Body of pancreas (tissue), 4 donors: Measurements from ENCODE around the gene MBD3L4. TPM values are rescaled to one million over a fixed set of nuclear protein-coding genes. Genes with fewer than 3 reads are reported as not detected.
"Not testable (repeated sequence)": the region's sequence is repeated elsewhere in the genome, so short reads cannot be mapped to it uniquely, and the experiment has no call there.

Experiments used
- ATAC-seq: fragments of 150-250 bp; one replicate; pipeline ENCODE4 v1.9.1; 2016
- DNase-seq, 4 donors: peaks; one replicate each; pipeline ENCODE4 v3.0.0-alpha.2; 2019
- H3K27ac ChIP-seq, 4 donors: fragments of 200-600 bp; sonication (generic); 1 replicate in 3 of 4; 2 replicates in 1 of 4; pipeline versions ENCODE4 v1.5.1 to v1.6.1; 2016 to 2019; ENCODE audit warnings: mild to moderate bottlenecking in 1 of 4, mixed read lengths in 1 of 4, moderate library complexity in 1 of 4
- H3K27me3 ChIP-seq, 2 donors: fragments of 200-600 bp; sonication (generic); one replicate each; pipeline ENCODE4 v1.6.0; 2016; ENCODE audit warnings: mild to moderate bottlenecking in 1 of 2
- H3K36me3 ChIP-seq, 2 donors: fragments of 200-600 bp; sonication (generic); replicated peaks in 1 of 2; 2 replicates each; pipeline ENCODE4 v1.5.1; 2016; ENCODE audit warnings: low read depth in 2 of 2; ENCODE audit not compliant: insufficient read depth in 1 of 2
- H3K4me1 ChIP-seq: fragments of 200-600 bp; sonication (generic); one replicate; pipeline ENCODE4 v1.6.0; 2016
- H3K4me3 ChIP-seq, 2 donors: fragments of 200-600 bp; sonication (generic); 1 replicate in 1 of 2; 2 replicates in 1 of 2; pipeline ENCODE4 v1.5.1; 2016 to 2019
- H3K9me3 ChIP-seq, 3 donors: fragments of 200-600 bp; sonication (generic); 1 replicate in 2 of 3; 2 replicates in 1 of 3; pipeline ENCODE4 v1.5.1; 2016
- CTCF ChIP-seq, 7 experiments: fragments of 450-650 bp in 4 of 7; fragments of 200-600 bp in 3 of 7; sonication (generic) in 3 of 7; IDR thresholded peaks; one replicate each; pipeline ENCODE4 v1.5.1; 2016 to 2019; ENCODE audit warnings: antibody characterized with exemption in 7 of 7
- POLR2A ChIP-seq, 3 donors: fragments of 450-650 bp; IDR thresholded peaks; one replicate each; pipeline ENCODE4 v1.6.1; 2016; ENCODE audit warnings: antibody characterized with exemption in 3 of 3, mild to moderate bottlenecking in 2 of 3
- WGBS, 2 donors: methylation state at CpG; one replicate each; pipeline ENCODE4 v1.1.5; 2017; 5-methylcytosine and 5-hydroxymethylcytosine counted together
- intact Hi-C: fragments of 100-400 bp; cut with DNase I; formaldehyde crosslinking; loops from one replicate; pipeline ENCODE4 v1.15.1; 2023
- total RNA-seq, 2 donors: library from RNA; depleted of rRNA; stranded (reverse); fragments of >200 nt; gene quantifications; one replicate each; pipeline ENCODE4 v1.1.0, GENCODE V29; 2016

Gene MBD3L4
- total RNA-seq, 2 donors from 2014 or later, result not detected

GRCh38 chr19:7052896-7053295, 12.9 kb upstream of the MBD3L4 start:
- 91 to 93% methylated on average over 7 of the region's 7 CpGs for WGBS, 2 donors
- H3K4me1 ChIP-seq, H3K27ac ChIP-seq, ATAC-seq, H3K27me3 ChIP-seq, H3K9me3 ChIP-seq, H3K36me3 ChIP-seq, DNase-seq, intact Hi-C loops, H3K4me3 ChIP-seq: not testable (repeated sequence)

GRCh38 chr19:7051421-7051820, 11.4 kb upstream of the MBD3L4 start:
- intact Hi-C loops, H3K36me3 ChIP-seq, DNase-seq, H3K4me1 ChIP-seq, ATAC-seq, H3K27me3 ChIP-seq, H3K27ac ChIP-seq, H3K9me3 ChIP-seq, H3K4me3 ChIP-seq: not testable (repeated sequence)
- 75% methylated on average over 3 of the region's 5 CpGs; no CpG with 5 or more reads in 1 of the 2 donors for WGBS, 2 donors

- H3K4me3 ChIP-seq, DNase-seq, H3K27ac ChIP-seq, H3K9me3 ChIP-seq, H3K27me3 ChIP-seq, H3K4me1 ChIP-seq, intact Hi-C loops, H3K36me3 ChIP-seq, ATAC-seq: not testable (repeated sequence)
- WGBS, 2 donors, result no CpG with 5 or more reads among the region's 7 CpGs
Measured at GRCh38 chr19:7049021-7049420, 9.0 kb upstream of the MBD3L4 start, which contains the start of gene MBD3L2. TSS of gene MBD3L2 (plus strand) at chr19:7049321. CDS start at chr19:7049374, 53 bp downstream.

- DNase-seq, H3K9me3 ChIP-seq, intact Hi-C loops, H3K36me3 ChIP-seq, H3K4me3 ChIP-seq, H3K4me1 ChIP-seq, ATAC-seq, H3K27ac ChIP-seq, H3K27me3 ChIP-seq: not testable (repeated sequence)
- no CpG with 5 or more reads among the region's 2 CpGs for WGBS, 2 donors
Measured at GRCh38 chr19:7041563-7041962, 1.6 kb upstream of the MBD3L4 start.

GRCh38 chr19:7030278-7030677, 9.7 kb downstream of the MBD3L4 start, which contains the start of gene MBD3L5:
TSS of gene MBD3L5 (plus strand) at chr19:7030578. CDS start at chr19:7030612, 34 bp downstream.
- H3K27ac ChIP-seq, H3K4me3 ChIP-seq, H3K9me3 ChIP-seq, DNase-seq, H3K4me1 ChIP-seq, ATAC-seq, intact Hi-C loops, H3K27me3 ChIP-seq, H3K36me3 ChIP-seq: not testable (repeated sequence)
- WGBS, 2 donors, result 49% methylated on average over 2 of the region's 9 CpGs; no CpG with 5 or more reads in 1 of the 2 donors

- WGBS, 2 donors, result no CpG with 5 or more reads among the region's 1 CpG
- H3K36me3 ChIP-seq, H3K27ac ChIP-seq, ATAC-seq, intact Hi-C loops, H3K4me1 ChIP-seq, DNase-seq, H3K9me3 ChIP-seq, H3K4me3 ChIP-seq, H3K27me3 ChIP-seq: not testable (repeated sequence)
Measured at GRCh38 chr19:7028790-7029189, 11.2 kb downstream of the MBD3L4 start.

GRCh38 chr19:7021331-7021730, 18.6 kb downstream of the MBD3L4 start, which contains the start of gene MBD3L2B:
TSS of gene MBD3L2B (minus strand) at chr19:7021431. CDS start at chr19:7021397, 34 bp downstream.
- H3K4me1 ChIP-seq, H3K36me3 ChIP-seq, H3K27me3 ChIP-seq, DNase-seq, H3K4me3 ChIP-seq, H3K27ac ChIP-seq, ATAC-seq, intact Hi-C loops, H3K9me3 ChIP-seq: not testable (repeated sequence)
- WGBS, 2 donors, result no CpG with 5 or more reads among the region's 6 CpGs

- Histone ChIP-seq H3K27ac (no peak overlapping the region), H3K9me3 (no peaks in the 10 kb centered on the region), H3K4me3 (no peak overlapping the region), H3K4me1 (no peaks in the 10 kb centered on the region), H3K27me3 (no peaks in the 10 kb centered on the region), H3K36me3 (no peaks in the 10 kb centered on the region)
- DNase-seq (no peak), ATAC-seq (no peak)
- TF ChIP-seq POLR2A (IDR thresholded peaks at IDR 0.05) (no peak), CTCF (IDR thresholded peaks at IDR 0.05) (no peak)
- intact Hi-C loops, result no loop called here
- WGBS, 2 donors, result 65 to 68% methylated on average over 6 of the region's 6 CpGs
Measured at GRCh38 chr19:7018828-7019227, 21.2 kb downstream of the MBD3L4 start.
